ENCODE measurements around the gene UBXN1. TPM values are rescaled to one million over a fixed set of nuclear protein-coding genes. Genes with fewer than 3 reads are reported as not detected.

UBXN1 gene
- total RNA-seq, 1 donor from 2014 or later, result 81.6 TPM

DNA sequence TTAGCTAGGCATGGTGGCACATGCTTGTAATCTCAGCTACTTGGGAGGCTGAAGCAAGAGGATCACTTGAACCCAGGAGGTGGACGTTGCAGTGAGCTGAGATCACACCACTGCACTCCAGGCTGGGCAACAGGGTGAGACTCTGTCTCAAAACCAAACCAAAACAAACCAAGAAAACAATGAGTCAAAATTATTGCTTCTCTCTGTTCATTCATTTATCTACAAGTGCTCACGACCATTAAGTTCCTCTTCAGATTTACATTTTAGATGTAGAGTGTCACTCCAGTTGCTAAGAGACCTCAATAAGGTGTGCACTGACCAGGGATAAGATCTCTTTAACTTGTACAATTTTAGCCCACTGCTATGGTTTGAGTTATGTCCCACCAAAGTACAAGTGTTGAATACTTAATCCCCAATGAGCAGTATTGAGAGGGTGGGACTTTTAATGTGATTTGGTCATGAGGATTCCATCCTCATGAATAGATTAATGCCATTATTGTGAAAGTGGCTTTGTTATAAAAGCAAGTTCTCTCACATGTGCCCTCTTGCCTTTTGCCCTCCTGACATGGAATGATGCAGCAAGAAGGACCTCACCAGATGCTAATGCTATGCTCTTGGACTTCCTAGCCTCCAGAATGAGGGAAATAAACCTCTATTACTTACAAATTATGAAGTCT, 40.6 kb upstream of the UBXN1 start:
- Mint-ChIP-seq H3K27ac (ENCODE audit: unreplicated experiment) (peak overlapping the region; percentile 59), H3K27me3 (ENCODE audit: low read depth) (no peaks in the 10 kb centered on the region), H3K36me3 (ENCODE audit: low read depth) (peaks cover 61% of the 10 kb centered on the region), H3K4me1 (ENCODE audit: low read depth) (peaks cover 26% of the 10 kb centered on the region), H3K4me3 (ENCODE audit: unreplicated experiment) (no peak overlapping the region), H3K9me3 (ENCODE audit: low read depth) (no peaks in the 10 kb centered on the region)
- no peak for DNase-seq (ENCODE audit: low spot score)
- TF ChIP-seq, protein P1, sequence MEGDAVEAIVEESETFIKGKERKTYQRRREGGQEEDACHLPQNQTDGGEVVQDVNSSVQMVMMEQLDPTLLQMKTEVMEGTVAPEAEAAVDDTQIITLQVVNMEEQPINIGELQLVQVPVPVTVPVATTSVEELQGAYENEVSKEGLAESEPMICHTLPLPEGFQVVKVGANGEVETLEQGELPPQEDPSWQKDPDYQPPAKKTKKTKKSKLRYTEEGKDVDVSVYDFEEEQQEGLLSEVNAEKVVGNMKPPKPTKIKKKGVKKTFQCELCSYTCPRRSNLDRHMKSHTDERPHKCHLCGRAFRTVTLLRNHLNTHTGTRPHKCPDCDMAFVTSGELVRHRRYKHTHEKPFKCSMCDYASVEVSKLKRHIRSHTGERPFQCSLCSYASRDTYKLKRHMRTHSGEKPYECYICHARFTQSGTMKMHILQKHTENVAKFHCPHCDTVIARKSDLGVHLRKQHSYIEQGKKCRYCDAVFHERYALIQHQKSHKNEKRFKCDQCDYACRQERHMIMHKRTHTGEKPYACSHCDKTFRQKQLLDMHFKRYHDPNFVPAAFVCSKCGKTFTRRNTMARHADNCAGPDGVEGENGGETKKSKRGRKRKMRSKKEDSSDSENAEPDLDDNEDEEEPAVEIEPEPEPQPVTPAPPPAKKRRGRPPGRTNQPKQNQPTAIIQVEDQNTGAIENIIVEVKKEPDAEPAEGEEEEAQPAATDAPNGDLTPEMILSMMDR (IDR thresholded peaks at IDR 0.05), result no peak

DNA sequence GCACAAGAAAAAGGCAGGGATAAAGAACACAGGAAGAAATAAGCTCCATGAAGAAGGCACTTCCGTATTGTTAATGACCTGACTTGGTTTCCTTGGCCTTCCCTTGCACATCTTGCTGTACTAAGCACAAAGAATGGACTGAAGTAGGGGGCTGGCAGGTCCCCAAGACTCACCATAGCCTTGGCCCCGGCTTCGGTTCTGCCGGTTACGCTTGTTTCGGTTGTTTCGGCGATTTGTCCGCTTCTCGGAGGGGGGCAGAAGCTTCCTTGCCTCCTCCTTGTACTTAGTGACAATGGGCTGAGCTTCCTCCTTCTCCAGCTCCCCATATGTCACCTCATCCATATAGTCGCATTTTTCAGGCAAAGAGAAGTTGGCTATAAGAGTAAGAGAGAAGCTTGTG, 37.9 kb upstream of the UBXN1 start:
- Mint-ChIP-seq H3K9me3 (ENCODE audit: low read depth) (no peaks in the 10 kb centered on the region), H3K27me3 (ENCODE audit: low read depth) (no peaks in the 10 kb centered on the region), H3K4me1 (ENCODE audit: low read depth) (peaks cover 10% of the 10 kb centered on the region), H3K4me3 (ENCODE audit: unreplicated experiment) (no peak overlapping the region), H3K27ac (ENCODE audit: unreplicated experiment) (no peak overlapping the region), H3K36me3 (ENCODE audit: low read depth) (peaks cover 54% of the 10 kb centered on the region)
- TF ChIP-seq, protein P1 (IDR thresholded peaks at IDR 0.05), result no peak
- DNase-seq (ENCODE audit: low spot score), result peak; percentile 58

GRCh38 chr11:62716206-62716605, 37.3 kb upstream of the UBXN1 start:
- no peaks in the 10 kb centered on the region for H3K9me3 Mint-ChIP-seq (ENCODE audit: low read depth)
- no peak overlapping the region for H3K4me3 Mint-ChIP-seq (ENCODE audit: unreplicated experiment)
- peaks cover 8% of the 10 kb centered on the region for H3K4me1 Mint-ChIP-seq (ENCODE audit: low read depth)
- H3K27ac Mint-ChIP-seq (ENCODE audit: unreplicated experiment), result no peak overlapping the region
- peaks cover 49% of the 10 kb centered on the region for H3K36me3 Mint-ChIP-seq (ENCODE audit: low read depth)
- DNase-seq (ENCODE audit: low spot score), result no peak
- TF ChIP-seq, protein P1 (IDR thresholded peaks at IDR 0.05), result no peak
- no peaks in the 10 kb centered on the region for H3K27me3 Mint-ChIP-seq (ENCODE audit: low read depth)

DNA sequence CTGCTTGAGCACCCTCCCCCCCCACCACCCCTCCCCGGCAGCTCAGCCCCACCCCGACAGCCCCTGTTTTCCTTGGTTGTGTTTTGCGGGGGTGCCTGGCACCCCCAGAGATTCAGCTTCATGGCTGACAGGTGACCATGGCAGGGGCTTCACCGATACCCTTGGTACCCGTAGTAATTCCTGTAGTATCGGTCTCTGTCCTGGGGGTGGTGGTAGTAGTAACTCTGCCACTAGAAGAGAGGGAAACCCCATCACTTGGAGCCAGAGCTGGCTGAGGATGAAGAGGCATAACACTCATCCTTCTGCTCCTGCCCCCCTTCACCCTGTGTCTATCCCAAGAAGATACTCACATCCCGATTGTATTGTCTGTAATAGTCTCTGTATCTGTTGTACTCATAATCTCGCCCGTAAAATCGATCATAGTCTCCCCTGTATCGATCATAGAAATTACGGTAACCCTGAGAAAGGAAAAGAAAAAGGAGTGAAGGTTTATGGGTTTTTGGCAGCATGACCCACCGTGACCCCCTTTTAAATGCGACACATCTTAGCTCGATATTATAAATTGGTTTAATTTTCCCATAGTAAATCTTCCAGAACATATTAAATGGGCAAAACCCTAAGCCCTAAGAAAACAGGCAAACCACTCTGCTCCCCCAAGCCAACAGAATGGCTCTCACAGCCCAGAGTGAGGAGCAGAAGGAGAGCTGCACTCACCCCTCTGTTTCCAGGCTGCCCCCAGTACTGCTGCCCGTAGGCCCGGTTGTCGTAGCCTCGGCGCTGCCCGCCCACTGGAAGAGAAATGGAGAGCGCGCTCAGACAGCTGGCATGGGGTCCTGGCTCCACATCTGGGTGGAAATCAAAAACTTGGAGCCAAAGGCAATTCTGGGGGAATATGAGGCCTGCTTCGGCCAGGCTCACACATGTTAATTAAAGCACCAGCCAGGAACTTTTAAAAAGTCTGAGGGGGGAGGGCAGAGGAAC, 36.6 kb upstream of the UBXN1 start:
- DNase-seq (ENCODE audit: low spot score), result peak; percentile 72
- H3K4me1 Mint-ChIP-seq (ENCODE audit: low read depth), result peaks cover 8% of the 10 kb centered on the region
- H3K27me3 Mint-ChIP-seq (ENCODE audit: low read depth), result no peaks in the 10 kb centered on the region
- no peaks in the 10 kb centered on the region for H3K9me3 Mint-ChIP-seq (ENCODE audit: low read depth)
- H3K36me3 Mint-ChIP-seq (ENCODE audit: low read depth), result peaks cover 49% of the 10 kb centered on the region
- TF ChIP-seq, protein P1 (IDR thresholded peaks at IDR 0.05), result no peak
- peak overlapping the region; percentile 61 for H3K27ac Mint-ChIP-seq (ENCODE audit: unreplicated experiment)
- H3K4me3 Mint-ChIP-seq (ENCODE audit: unreplicated experiment), result no peak overlapping the region

GRCh38 chr11:62713343-62713742, 34.5 kb upstream of the UBXN1 start:
- Mint-ChIP-seq H3K4me3 (ENCODE audit: unreplicated experiment) (no peak overlapping the region), H3K27me3 (ENCODE audit: low read depth) (no peaks in the 10 kb centered on the region), H3K36me3 (ENCODE audit: low read depth) (peaks cover 39% of the 10 kb centered on the region), H3K4me1 (ENCODE audit: low read depth) (peaks cover 27% of the 10 kb centered on the region), H3K9me3 (ENCODE audit: low read depth) (no peaks in the 10 kb centered on the region), H3K27ac (ENCODE audit: unreplicated experiment) (peak overlapping the region; percentile 37)
- DNase-seq (ENCODE audit: low spot score), result no peak
- TF ChIP-seq, protein P1 (IDR thresholded peaks at IDR 0.05), result no peak

Measured in chondrocyte (in vitro differentiated cells).